Measurements from ENCODE around the gene DNAH17.
"Not testable (repeated sequence)": the region's sequence is repeated elsewhere in the genome, so short reads cannot be mapped to it uniquely, and the experiment has no call there.

The DNAH17 gene

GRCh38 chr17:78523934-78524655, 53.1 kb downstream of the DNAH17 start:
- DNase-seq = no peak

- DNase-seq = no peak
Measured at GRCh38 chr17:78522031-78522809, 55.0 kb downstream of the DNAH17 start.

- DNase-seq = no peak
Measured at GRCh38 chr17:78517421-78517820, 59.8 kb downstream of the DNAH17 start.

- no peak for DNase-seq
Measured at GRCh38 chr17:78515480-78515879, 61.7 kb downstream of the DNAH17 start.

GRCh38 chr17:78514521-78514920, 62.7 kb downstream of the DNAH17 start:
- DNase-seq = no peak

- no peak for DNase-seq
Measured at GRCh38 chr17:78512976-78513375, 64.2 kb downstream of the DNAH17 start.

GRCh38 chr17:78510141-78511075, 66.8 kb downstream of the DNAH17 start:
- no peak for DNase-seq

GRCh38 chr17:78507526-78507925, 69.7 kb downstream of the DNAH17 start:
- no peak for DNase-seq

- DNase-seq = no peak
Measured at GRCh38 chr17:78506454-78507309, 70.5 kb downstream of the DNAH17 start.

- DNase-seq = no peak
Measured at GRCh38 chr17:78504156-78504925, 72.9 kb downstream of the DNAH17 start.

- DNase-seq = not testable (repeated sequence)
Measured at GRCh38 chr17:78503388-78503787, 73.8 kb downstream of the DNAH17 start.

GRCh38 chr17:78502611-78503148, 74.5 kb downstream of the DNAH17 start:
- no peak for DNase-seq

GRCh38 chr17:78501241-78502036, 75.8 kb downstream of the DNAH17 start:
- DNase-seq = no peak

GRCh38 chr17:78500806-78501205, 76.4 kb downstream of the DNAH17 start:
- DNase-seq = no peak

- no peak for DNase-seq
Measured at GRCh38 chr17:78499715-78500540, 77.3 kb downstream of the DNAH17 start.

- no peak for DNase-seq
Measured at GRCh38 chr17:78498848-78499247, 78.3 kb downstream of the DNAH17 start.

- peak; percentile 51 for DNase-seq
Measured at GRCh38 chr17:78497115-78497540, 80.1 kb downstream of the DNAH17 start.

GRCh38 chr17:78496311-78496710, 80.9 kb downstream of the DNAH17 start:
- no peak for DNase-seq

GRCh38 chr17:78495634-78496033, 81.6 kb downstream of the DNAH17 start:
- DNase-seq = no peak
